DOHH2 (cell line): ENCODE results near the gene SLC2A10.
"Not testable (repeated sequence)": the region's sequence is repeated elsewhere in the genome, so short reads cannot be mapped to it uniquely, and the experiment has no call there.

Experiments
- H3F3A ChIP-seq: fragments of 200-600 bp; sonication (generic), shearing (Covaris generic); 2 replicates; pipeline ENCODE4 v1.6.0; 2016; ENCODE audit warnings: antibody characterized with exemption, mild to moderate bottlenecking; ENCODE audit not compliant: control insufficient read depth, insufficient read depth
- H3K27ac ChIP-seq: fragments of 200-600 bp; sonication (generic); 2 replicates; pipeline ENCODE4 v1.5.1; 2014; ENCODE audit warnings: low read depth, mild to moderate bottlenecking, low read length, moderate library complexity
- H3K27me3 ChIP-seq: fragments of 200-600 bp; sonication (generic); 2 replicates; pipeline ENCODE4 v1.6.1; 2014; ENCODE audit warnings: mild to moderate bottlenecking, low read length, mixed read lengths; ENCODE audit not compliant: control insufficient read depth
- H3K36me3 ChIP-seq: fragments of 200-600 bp; sonication (generic); 2 replicates; pipeline ENCODE4 v1.6.1; 2014; ENCODE audit warnings: mild to moderate bottlenecking, low read length, moderate library complexity, mixed read lengths; ENCODE audit not compliant: control insufficient read depth
- H3K4me1 ChIP-seq: fragments of 200-600 bp; sonication (generic); 2 replicates; pipeline ENCODE4 v1.6.1; 2014; ENCODE audit warnings: mild to moderate bottlenecking, low read length, mixed read lengths; ENCODE audit not compliant: control insufficient read depth
- H3K4me2 ChIP-seq: fragments of 200-600 bp; sonication (generic); 2 replicates; pipeline ENCODE4 v1.6.0; 2014; ENCODE audit warnings: mild to moderate bottlenecking, low read length, moderate library complexity
- H3K4me3 ChIP-seq: fragments of 200-600 bp; sonication (generic); 2 replicates; pipeline ENCODE4 v1.5.1; 2014; ENCODE audit warnings: mild to moderate bottlenecking, low read length, mixed read lengths
- H3K79me2 ChIP-seq: fragments of 200-600 bp; sonication (generic); 2 replicates; pipeline ENCODE4 v1.6.1; 2014; ENCODE audit warnings: mild to moderate bottlenecking, low read length, mixed read lengths; ENCODE audit not compliant: control insufficient read depth
- H3K9me2 ChIP-seq: fragments of 200-600 bp; sonication (generic); replicated peaks from 2 replicates; pipeline ENCODE4 v1.6.1; 2014; ENCODE audit warnings: mild to moderate bottlenecking, low read length, mixed read lengths; ENCODE audit not compliant: control insufficient read depth
- H3K9me3 ChIP-seq: fragments of 200-600 bp; sonication (generic); 2 replicates; pipeline ENCODE4 v1.6.1; 2014; ENCODE audit warnings: antibody characterized with exemption, low read length, mixed read lengths; ENCODE audit not compliant: control insufficient read depth, insufficient read depth
- H4K20me1 ChIP-seq: fragments of 200-600 bp; sonication (generic); 2 replicates; pipeline ENCODE4 v1.6.0; 2014; ENCODE audit warnings: low read depth, mild to moderate bottlenecking, antibody characterized with exemption, low read length, moderate library complexity; ENCODE audit not compliant: control insufficient read depth, insufficient read depth
- CTCF ChIP-seq: fragments of 200-600 bp; sonication (generic); IDR thresholded peaks from one replicate; pipeline ENCODE4 v1.5.1; 2014; ENCODE audit warnings: antibody characterized with exemption, mild to moderate bottlenecking, low read depth, low read length; ENCODE audit not compliant: poor library complexity, severe bottlenecking
- EZH2phosphoT487 ChIP-seq: fragments of 200-600 bp; sonication (generic); IDR thresholded peaks from 2 replicates; pipeline ENCODE4 v1.6.1; 2017; ENCODE audit warnings: borderline replicate concordance, mild to moderate bottlenecking, antibody characterized with exemption, low read length, moderate library complexity, mixed read lengths

Gene SLC2A10

DNA sequence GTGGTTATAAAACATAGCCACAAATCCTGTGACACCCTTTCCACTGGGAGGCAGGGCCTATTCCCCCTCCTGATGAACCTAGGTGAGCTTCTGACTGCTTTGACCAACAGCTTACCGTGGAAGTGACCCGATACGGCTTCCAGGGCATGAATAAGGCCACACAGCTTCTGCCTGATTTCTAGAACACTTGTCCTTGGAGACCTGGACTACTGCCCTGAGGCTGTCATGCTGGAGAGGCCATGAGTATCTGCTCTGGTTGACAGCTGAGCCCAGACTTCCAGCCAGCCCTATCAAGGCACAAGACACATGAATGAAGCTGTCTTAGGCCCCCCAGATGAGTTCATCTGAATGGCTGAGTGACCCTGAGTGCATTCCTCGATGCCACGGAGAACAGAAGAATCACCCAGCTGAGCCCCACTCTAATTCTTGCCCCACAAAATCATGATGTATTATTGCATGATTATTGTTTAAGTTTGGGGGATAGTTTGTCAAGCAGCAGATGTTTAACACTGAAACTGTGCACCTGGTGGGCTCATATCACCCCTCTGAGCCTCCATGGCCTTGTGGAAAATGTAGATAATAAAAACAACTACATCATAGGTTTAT lies 36.8 kb upstream of the SLC2A10 start:
- H3F3A ChIP-seq: no peaks in the 10 kb centered on the region
- no peaks in the 10 kb centered on the region for H3K4me1 ChIP-seq
- H3K4me3 ChIP-seq: no peak overlapping the region
- no peaks in the 10 kb centered on the region for H3K79me2 ChIP-seq
- no peaks in the 10 kb centered on the region for H3K36me3 ChIP-seq
- 0 out of 2 replicates have a peak, but pooled peaks cover 2% of the 10 kb centered on the region for H4K20me1 ChIP-seq
- H3K9me3 ChIP-seq: no peaks in the 10 kb centered on the region
- no peaks in the 10 kb centered on the region for H3K9me2 ChIP-seq
- H3K27ac ChIP-seq: no peak overlapping the region
- no peak overlapping the region for H3K4me2 ChIP-seq
- H3K27me3 ChIP-seq: peaks cover 11% of the 10 kb centered on the region; the same call in 1 of the 2 replicates
- TF ChIP-seq CTCF (no peak), EZH2phosphoT487 (no peak)

DNA sequence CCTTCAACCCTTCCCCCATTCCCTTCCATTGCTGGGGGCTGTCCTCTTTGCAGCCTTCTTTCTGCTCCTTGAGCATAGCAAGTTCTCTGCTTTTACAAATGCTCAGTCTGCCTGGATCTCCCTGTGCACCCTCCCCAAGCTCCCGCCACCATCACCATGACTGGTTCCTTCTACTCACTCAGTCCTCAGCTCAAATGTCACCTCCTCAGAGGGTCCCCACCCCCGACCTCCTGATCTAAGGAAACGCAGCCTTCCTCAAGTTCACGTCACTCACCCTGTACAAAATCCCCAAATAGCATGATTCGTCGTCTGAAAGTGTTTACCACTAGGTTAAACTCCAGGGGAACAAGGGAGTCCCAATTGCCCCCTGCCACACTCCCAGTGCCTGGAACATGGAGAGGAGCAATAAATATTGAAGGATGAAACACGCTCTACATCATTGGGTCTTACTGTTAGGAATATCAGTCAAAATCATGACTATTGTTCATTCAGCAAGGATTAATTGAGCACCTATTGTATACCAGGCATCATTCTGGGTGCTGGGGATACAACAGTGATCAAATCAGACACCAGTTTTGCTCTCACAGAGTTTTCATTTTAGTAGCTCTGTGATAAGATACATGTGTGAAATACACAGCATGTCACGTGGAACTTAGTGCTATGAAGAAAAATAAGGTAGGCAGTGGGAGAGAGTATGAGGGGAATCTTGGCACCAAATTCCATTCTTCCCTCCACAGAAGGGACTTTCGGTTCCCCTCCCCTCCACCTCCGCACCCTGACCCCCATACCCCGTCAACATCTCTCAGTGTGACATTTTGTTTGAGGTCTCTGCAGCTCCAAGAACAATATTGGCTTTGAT lies 35.8 kb upstream of the SLC2A10 start:
- Histone ChIP-seq H3K9me2 (no peaks in the 10 kb centered on the region), H3K9me3 (no peaks in the 10 kb centered on the region), H3K27ac (no peak overlapping the region), H3K4me1 (no peaks in the 10 kb centered on the region), H3K27me3 (peaks cover 8% of the 10 kb centered on the region; the same call in 1 of the 2 replicates), H3K4me3 (no peak overlapping the region), H4K20me1 (0 out of 2 replicates have a peak, but pooled peaks cover 2% of the 10 kb centered on the region), H3F3A (no peaks in the 10 kb centered on the region), H3K4me2 (no peak overlapping the region), H3K79me2 (no peaks in the 10 kb centered on the region), H3K36me3 (no peaks in the 10 kb centered on the region)
- TF ChIP-seq EZH2phosphoT487: no peak
- TF ChIP-seq CTCF: no peak

DNA sequence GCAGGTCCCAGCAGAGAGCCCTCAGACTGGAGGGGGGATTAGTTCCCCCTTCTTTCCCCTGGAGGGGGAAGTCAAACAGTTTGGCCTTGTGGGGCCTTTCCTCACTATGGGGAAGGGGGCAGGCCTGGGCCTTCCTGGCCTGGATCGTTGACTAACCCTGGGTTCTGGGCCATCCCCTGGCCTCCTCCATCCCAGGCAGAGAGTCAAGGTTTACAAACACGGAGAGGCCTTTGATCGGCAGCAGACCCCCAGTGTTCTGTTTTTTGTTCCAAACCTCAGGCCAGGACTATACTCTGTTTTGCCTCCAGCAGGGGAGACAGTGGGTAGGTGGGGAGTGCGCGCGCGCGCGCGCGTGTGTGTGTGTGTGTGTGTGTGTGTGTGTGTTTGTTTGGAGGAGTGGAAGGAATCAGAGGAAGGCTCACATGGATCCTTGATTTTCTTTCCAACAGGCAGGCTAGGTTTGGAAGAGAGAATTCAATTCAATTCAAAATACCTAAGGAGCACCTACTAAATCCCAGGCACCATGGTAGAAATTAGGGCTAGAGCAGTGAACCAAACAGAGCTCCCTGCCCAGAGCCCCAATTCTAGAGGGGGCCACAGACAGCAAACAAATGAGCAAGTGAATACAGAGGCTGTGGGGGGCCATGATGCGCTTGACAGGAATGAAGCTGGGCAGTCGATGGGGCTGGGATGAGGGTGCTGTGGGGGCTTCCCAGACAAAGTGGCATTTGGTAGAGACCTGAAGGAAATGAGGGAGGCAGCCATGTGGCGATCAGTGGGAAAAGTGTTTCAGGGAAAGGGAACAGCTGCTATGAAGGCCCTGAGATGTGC lies 35.0 kb upstream of the SLC2A10 start:
- TF ChIP-seq CTCF (no peak), EZH2phosphoT487 (no peak)

DNA sequence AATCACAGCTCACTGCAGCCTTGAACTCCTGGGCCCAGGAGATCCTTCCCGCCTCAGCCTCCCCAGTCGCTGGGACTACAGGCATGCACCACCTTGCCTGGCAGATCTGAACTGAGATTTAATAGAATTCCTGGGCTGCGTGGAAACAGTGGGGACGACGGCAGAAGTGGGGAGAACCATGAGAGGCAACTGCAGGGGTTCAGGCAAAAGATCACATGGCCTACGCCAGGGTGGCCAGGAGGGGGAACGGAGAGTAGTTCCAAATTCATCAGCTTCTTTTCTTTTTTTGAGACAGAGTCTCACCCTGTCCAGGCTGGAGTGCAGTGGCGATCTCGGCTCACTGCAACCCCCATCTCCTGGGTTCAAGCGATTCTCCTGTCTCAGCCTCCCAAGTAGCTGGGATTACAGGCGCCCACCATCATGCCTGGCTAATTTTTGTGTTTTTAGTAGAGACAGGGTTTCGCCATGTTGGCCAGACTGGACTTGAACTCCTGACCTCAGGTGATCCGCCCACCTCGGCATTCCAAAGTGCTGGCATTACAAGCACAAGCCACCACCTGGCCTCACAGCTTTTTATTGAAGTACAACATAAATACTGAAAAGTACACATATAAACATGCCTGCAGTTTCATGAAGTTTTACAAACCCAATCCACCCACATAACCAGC lies 32.7 kb upstream of the SLC2A10 start:
- not testable (repeated sequence) for H3K9me2 ChIP-seq, H3K9me3 ChIP-seq, H3K4me1 ChIP-seq, H3K4me3 ChIP-seq, H3K4me2 ChIP-seq, H3K36me3 ChIP-seq, H3K27me3 ChIP-seq, H3K27ac ChIP-seq, H3F3A ChIP-seq, H3K79me2 ChIP-seq, H4K20me1 ChIP-seq

More for the DNA sequence above, 35.0 kb upstream of the SLC2A10 start:
- H3K9me2 ChIP-seq: no peaks in the 10 kb centered on the region
- H3K4me1 ChIP-seq: no peaks in the 10 kb centered on the region
- no peak overlapping the region for H3K4me3 ChIP-seq
- H3K4me2 ChIP-seq: no peak overlapping the region
- no peak overlapping the region for H3K27ac ChIP-seq
- H3F3A ChIP-seq: no peaks in the 10 kb centered on the region
- peaks cover 6% of the 10 kb centered on the region; the same call in 1 of the 2 replicates for H3K27me3 ChIP-seq
- H4K20me1 ChIP-seq: 0 out of 2 replicates have a peak, but pooled peaks cover 2% of the 10 kb centered on the region
- H3K9me3 ChIP-seq: no peaks in the 10 kb centered on the region
- no peaks in the 10 kb centered on the region for H3K79me2 ChIP-seq
- H3K36me3 ChIP-seq: no peaks in the 10 kb centered on the region
